GM23338 (cell line): Measurements from ENCODE around the gene NELFCD. TPM values are rescaled to one million over a fixed set of nuclear protein-coding genes. Genes with fewer than 3 reads are reported as not detected.

Experiments used
- ATAC-seq: fragments of 200-7000 bp; cut with Tn5 transposase; 3 replicates; pipeline ENCODE4 v1.9.1; 2020
- DNase-seq: peaks from one replicate; pipeline ENCODE4 v3.0.0-alpha.2; 2015; ENCODE audit warnings: low spot score
- H2AFZ ChIP-seq: fragments of 200-600 bp; sonication (generic); 2 replicates; pipeline ENCODE4 v1.8.0; 2016; ENCODE audit warnings: antibody characterized with exemption, mild to moderate bottlenecking, moderate library complexity
- H3F3A ChIP-seq: fragments of 200-600 bp; sonication (generic); replicated peaks from 2 replicates; pipeline ENCODE4 v1.8.0; 2017; ENCODE audit warnings: antibody characterized with exemption, mixed run types, low read depth
- H3K27ac ChIP-seq: fragments of 200-600 bp; sonication (generic); 2 replicates; pipeline ENCODE4 v1.6.1; 2016; ENCODE audit warnings: low read depth
- H3K27me3 ChIP-seq: fragments of 200-600 bp; sonication (generic); 2 replicates; pipeline ENCODE4 v1.8.0; 2016; ENCODE audit warnings: mild to moderate bottlenecking, mixed run types, moderate library complexity; ENCODE audit not compliant: insufficient read depth
- H3K36me3 ChIP-seq: fragments of 200-600 bp; sonication (generic); 2 replicates; pipeline ENCODE4 v1.8.0; 2016; ENCODE audit warnings: mild to moderate bottlenecking; ENCODE audit not compliant: insufficient read depth
- H3K4me1 ChIP-seq: fragments of 200-600 bp; sonication (generic); 2 replicates; pipeline ENCODE4 v1.8.0; 2016; ENCODE audit warnings: mild to moderate bottlenecking, moderate library complexity; ENCODE audit not compliant: insufficient read depth
- H3K4me2 ChIP-seq: fragments of 200-600 bp; sonication (generic); 2 replicates; pipeline ENCODE4 v1.7.1; 2017; ENCODE audit warnings: mixed run types
- H3K4me3 ChIP-seq: fragments of 200-600 bp; sonication (generic); 2 replicates; pipeline ENCODE4 v1.6.1; 2016; ENCODE audit warnings: mixed run types
- H3K79me2 ChIP-seq: fragments of 200-600 bp; sonication (generic); replicated peaks from 2 replicates; pipeline ENCODE4 v1.8.0; 2017; ENCODE audit warnings: mild to moderate bottlenecking; ENCODE audit not compliant: insufficient read depth
- H3K9me2 ChIP-seq: fragments of 200-600 bp; sonication (generic); 2 replicates; pipeline ENCODE4 v1.8.0; 2017; ENCODE audit not compliant: insufficient read depth
- H4K20me1 ChIP-seq: fragments of 200-600 bp; sonication (generic); replicated peaks from 2 replicates; pipeline ENCODE4 v1.8.0; 2017; ENCODE audit warnings: mild to moderate bottlenecking; ENCODE audit not compliant: insufficient read depth
- H3K27ac Mint-ChIP-seq: 2 replicates; pipeline ENCODE4 v1.8.0; 2020; ENCODE audit warnings: inconsistent platforms, mild to moderate bottlenecking, moderate library complexity, mixed read lengths
- H3K27me3 Mint-ChIP-seq: 3 replicates; pipeline ENCODE4 v1.8.0; 2022; ENCODE audit warnings: low read depth, mild to moderate bottlenecking, moderate library complexity, mixed read lengths, inconsistent platforms; ENCODE audit not compliant: insufficient read depth, poor library complexity
- H3K36me3 Mint-ChIP-seq: 3 replicates; pipeline ENCODE4 v1.8.0; 2021; ENCODE audit warnings: low read depth, mild to moderate bottlenecking, inconsistent platforms, moderate library complexity, mixed read lengths
- H3K4me1 Mint-ChIP-seq: 3 replicates; pipeline ENCODE4 v1.8.0; 2020; ENCODE audit warnings: mild to moderate bottlenecking, inconsistent platforms, mixed read lengths
- H3K4me3 Mint-ChIP-seq: 3 replicates; pipeline ENCODE4 v1.8.0; 2021; ENCODE audit warnings: moderate library complexity, mild to moderate bottlenecking, inconsistent platforms, mixed read lengths
- H3K9me3 Mint-ChIP-seq: 3 replicates; pipeline ENCODE4 v1.8.0; 2020; ENCODE audit warnings: moderate library complexity, mild to moderate bottlenecking, inconsistent platforms, mixed read lengths
- CREB1 ChIP-seq: fragments of 250-450 bp; sonication (Bioruptor Pico); IDR thresholded peaks from 2 replicates; pipeline ENCODE4 v1.5.0; 2020; ENCODE audit warnings: low read depth, mild to moderate bottlenecking, moderate library complexity
- CTCF ChIP-seq, 2 experiments: fragments of 200-600 bp in 1 of 2; sonication (generic) in 1 of 2; conservative IDR thresholded peaks; 2 replicates each; pipeline versions ENCODE4 v1.5.1 to v1.6.1; 2016 to 2017; ENCODE audit warnings: antibody characterized with exemption in 2 of 2, low read depth in 2 of 2, mild to moderate bottlenecking in 2 of 2, moderate library complexity in 1 of 2
- ETS1 ChIP-seq: IDR thresholded peaks from 2 replicates; pipeline ENCODE4 v1.6.1; 2016; ENCODE audit warnings: antibody characterized with exemption
- EZH2 ChIP-seq: fragments of 200-600 bp; sonication (generic); IDR thresholded peaks from one replicate; pipeline ENCODE4 v1.8.0; 2017; ENCODE audit warnings: antibody characterized with exemption, mild to moderate bottlenecking, low read depth; ENCODE audit not compliant: unreplicated experiment
- NANOG ChIP-seq: IDR thresholded peaks from 2 replicates; pipeline ENCODE4 v1.6.1; 2016; ENCODE audit warnings: antibody characterized with exemption, borderline replicate concordance
- POLR2AphosphoS5 ChIP-seq: IDR thresholded peaks from 2 replicates; pipeline ENCODE4 v1.6.1; 2016; ENCODE audit warnings: antibody characterized with exemption, low read depth
- REST ChIP-seq: IDR thresholded peaks from one replicate; pipeline ENCODE4 v1.6.1; 2018; ENCODE audit warnings: antibody characterized with exemption; ENCODE audit not compliant: unreplicated experiment
- STAT1 ChIP-seq: IDR thresholded peaks from one replicate; pipeline ENCODE4 v1.6.1; 2016; ENCODE audit warnings: antibody characterized with exemption; ENCODE audit not compliant: unreplicated experiment
- ZNF114 ChIP-seq: fragments of 250-450 bp; sonication (Bioruptor Pico); IDR thresholded peaks from 2 replicates; pipeline ENCODE4 v1.5.0; 2020; ENCODE audit warnings: mild to moderate bottlenecking, moderate library complexity
- ZNF331 ChIP-seq: fragments of 250-450 bp; sonication (Bioruptor Pico); IDR thresholded peaks from 2 replicates; pipeline ENCODE4 v1.5.0; 2020; ENCODE audit warnings: low read depth, mild to moderate bottlenecking, moderate library complexity
- ZNF462 ChIP-seq: fragments of 250-450 bp; sonication (Bioruptor Pico); IDR thresholded peaks from 2 replicates; pipeline ENCODE4 v1.5.0; 2020; ENCODE audit warnings: mild to moderate bottlenecking, moderate library complexity
- polyA plus RNA-seq: library from polyadenylated mRNA; unstranded; fragments of >200 nt; fragmentation: Nextera tagmentation; extraction: Ambion mirVana; gene quantifications from 2 replicates; pipeline ENCODE4 v1.2.1, GENCODE V29; 2016
- total RNA-seq: library from RNA; depleted of rRNA; stranded (reverse); fragments of >200 nt; shearing (Covaris generic); gene quantifications from 2 replicates; pipeline ENCODE4 v1.2.3, GENCODE V29; 2014

NELFCD gene
- total and polyA plus RNA-seq, 2 experiments from 2014 or later: 52.9 to 75.8 TPM

GRCh38 chr20:59014680-59015389, 33.8 kb downstream of the NELFCD start (continued):
- no peak for TF ChIP-seq NANOG
- TF ChIP-seq STAT1: no peak
- no peak for TF ChIP-seq ETS1
- TF ChIP-seq POLR2AphosphoS5: no peak
- TF ChIP-seq CREB1 (CRISPR knock-in tag): no peak
- TF ChIP-seq ZNF331 (CRISPR knock-in tag): no peak
- no peak for TF ChIP-seq ZNF114 (CRISPR knock-in tag)
- TF ChIP-seq EZH2: no peak
- TF ChIP-seq REST: no peak

- H2AFZ ChIP-seq: no peak overlapping the region
- Mint-ChIP-seq H3K4me3 (no peak overlapping the region), H3K4me1 (peaks cover 21% of the 10 kb centered on the region; the same call in 2 of the 3 replicates), H3K36me3 (no peaks in the 10 kb centered on the region), H3K9me3 (no peaks in the 10 kb centered on the region), H3K27me3 (peaks cover 15% of the 10 kb centered on the region), H3K27ac (no peak overlapping the region)
- no peaks in the 10 kb centered on the region for H3K27me3 ChIP-seq
- H3K79me2 ChIP-seq: no peaks in the 10 kb centered on the region
- H3K4me3 ChIP-seq: no peak overlapping the region
- H4K20me1 ChIP-seq: no peaks in the 10 kb centered on the region
- ATAC-seq (no peak), DNase-seq (no peak)
- H3F3A ChIP-seq: no peaks in the 10 kb centered on the region
- H3K4me1 ChIP-seq: peaks cover 5% of the 10 kb centered on the region; the same call in 1 of the 2 replicates
- no peak overlapping the region for H3K27ac ChIP-seq
- no peaks in the 10 kb centered on the region for H3K9me2 ChIP-seq
- no peaks in the 10 kb centered on the region for H3K36me3 ChIP-seq
- no peak overlapping the region for H3K4me2 ChIP-seq
- TF ChIP-seq ZNF462: no peak
- no peak for TF ChIP-seq STAT1
- TF ChIP-seq NANOG: no peak
- no peak for TF ChIP-seq CREB1 (CRISPR knock-in tag)
- no peak for TF ChIP-seq CTCF (conservative IDR thresholded peaks at IDR 0.05; ENCODE audit: low read depth in 2 of 2)
- TF ChIP-seq EZH2: no peak
Measured at GRCh38 chr20:59015411-59015810, 34.4 kb downstream of the NELFCD start.
